GM21737 (cell line): ENCODE measurements around the gene PFKFB4.
"Not testable (repeated sequence)": the region's sequence is repeated elsewhere in the genome, so short reads cannot be mapped to it uniquely, and the experiment has no call there.

Experiments used
- ATAC-seq: cut with Tn5 transposase; IDR thresholded peaks from one replicate; pipeline ENCODE4 v1.9.1; 2021; ENCODE audit warnings: mild to moderate bottlenecking, moderate library complexity; ENCODE audit not compliant: unreplicated experiment

Gene PFKFB4

GRCh38 chr3:48561045-48561736 lies 4.6 kb upstream of the PFKFB4 start:
- no peak for ATAC-seq

GRCh38 chr3:48560648-48561018 lies 4.0 kb upstream of the PFKFB4 start:
- ATAC-seq, result no peak

- ATAC-seq, result no peak
Measured at GRCh38 chr3:48558493-48559134, 2.0 kb upstream of the PFKFB4 start.

GRCh38 chr3:48555949-48556795 lies 431 bp downstream of the PFKFB4 start:
- ATAC-seq, result no peak

- no peak for ATAC-seq
Measured at GRCh38 chr3:48555231-48555948, 1.2 kb downstream of the PFKFB4 start.

GRCh38 chr3:48553886-48554845 lies 2.4 kb downstream of the PFKFB4 start:
- ATAC-seq, result no peak

GRCh38 chr3:48553361-48553760 lies 3.2 kb downstream of the PFKFB4 start:
- ATAC-seq, result no peak

GRCh38 chr3:48552111-48552951 lies 4.3 kb downstream of the PFKFB4 start:
- ATAC-seq, result no peak

- not testable (repeated sequence) for ATAC-seq
Measured at GRCh38 chr3:48551651-48552050, 5.0 kb downstream of the PFKFB4 start.

- ATAC-seq, result no peak
Measured at GRCh38 chr3:48548729-48549705, 7.6 kb downstream of the PFKFB4 start.

GRCh38 chr3:48548126-48548525 lies 8.5 kb downstream of the PFKFB4 start:
- no peak for ATAC-seq

GRCh38 chr3:48546203-48546829 lies 10.3 kb downstream of the PFKFB4 start:
- no peak for ATAC-seq

GRCh38 chr3:48544141-48544540 lies 12.5 kb downstream of the PFKFB4 start:
- ATAC-seq, result no peak

GRCh38 chr3:48543271-48543866 lies 13.2 kb downstream of the PFKFB4 start:
- ATAC-seq, result no peak

GRCh38 chr3:48538451-48538850 lies 18.2 kb downstream of the PFKFB4 start:
- ATAC-seq, result no peak

- no peak for ATAC-seq
Measured at GRCh38 chr3:48536785-48537184, 19.8 kb downstream of the PFKFB4 start.

- ATAC-seq, result no peak
Measured at GRCh38 chr3:48536116-48536515, 20.5 kb downstream of the PFKFB4 start.
